SW480 (cell line): Measurements from ENCODE around the gene UBAC1.
"Not testable (repeated sequence)": the region's sequence is repeated elsewhere in the genome, so short reads cannot be mapped to it uniquely, and the experiment has no call there.

Experiments used
- DNase-seq: peaks from one replicate; pipeline ENCODE4 v3.0.0-alpha.2; 2016; ENCODE audit warnings: low spot score

The UBAC1 gene

GRCh38 chr9:135960411-135961276, 529 bp downstream of the UBAC1 start:
- no peak for DNase-seq

- no peak for DNase-seq
Measured at GRCh38 chr9:135959814-135960213, 1.4 kb downstream of the UBAC1 start.

- no peak for DNase-seq
Measured at GRCh38 chr9:135958485-135958884, 2.7 kb downstream of the UBAC1 start.

GRCh38 chr9:135957431-135957830, 3.7 kb downstream of the UBAC1 start:
- DNase-seq = no peak

GRCh38 chr9:135956802-135957174, 4.4 kb downstream of the UBAC1 start:
- no peak for DNase-seq

GRCh38 chr9:135955934-135956801, 5.0 kb downstream of the UBAC1 start:
- no peak for DNase-seq

GRCh38 chr9:135952664-135953206, 8.4 kb downstream of the UBAC1 start:
- no peak for DNase-seq

GRCh38 chr9:135951889-135952663, 9.1 kb downstream of the UBAC1 start:
- DNase-seq = peak; percentile 79

GRCh38 chr9:135951310-135951709, 9.9 kb downstream of the UBAC1 start:
- DNase-seq = not testable (repeated sequence)

- not testable (repeated sequence) for DNase-seq
Measured at GRCh38 chr9:135950841-135951240, 10.3 kb downstream of the UBAC1 start.

- DNase-seq = no peak
Measured at GRCh38 chr9:135950135-135950682, 11.0 kb downstream of the UBAC1 start.

- DNase-seq = peak; percentile 37
Measured at GRCh38 chr9:135949501-135950134, 11.6 kb downstream of the UBAC1 start.

GRCh38 chr9:135948968-135949367, 12.2 kb downstream of the UBAC1 start:
- peak; percentile 56 for DNase-seq

- DNase-seq = no peak
Measured at GRCh38 chr9:135948446-135948845, 12.7 kb downstream of the UBAC1 start.

- DNase-seq = no peak
Measured at GRCh38 chr9:135947582-135947981, 13.6 kb downstream of the UBAC1 start.

GRCh38 chr9:135947105-135947504, 14.1 kb downstream of the UBAC1 start:
- not testable (repeated sequence) for DNase-seq

GRCh38 chr9:135946392-135946994, 14.7 kb downstream of the UBAC1 start:
- DNase-seq = no peak

GRCh38 chr9:135945969-135946368, 15.2 kb downstream of the UBAC1 start:
- no peak for DNase-seq

- DNase-seq = no peak
Measured at GRCh38 chr9:135944444-135945252, 16.5 kb downstream of the UBAC1 start.

- DNase-seq = not testable (repeated sequence)
Measured at GRCh38 chr9:135943604-135944003, 17.6 kb downstream of the UBAC1 start.
